CD14-positive monocyte (primary cell): Measurements from ENCODE around the gene PCGF3. TPM values are rescaled to one million over a fixed set of nuclear protein-coding genes. Genes with fewer than 3 reads are reported as not detected.

Experiments
- DNase-seq, 3 donors: peaks; one replicate each; pipeline ENCODE4 v3.0.0-alpha.2; 2011 to 2022
- H2AFZ ChIP-seq: 2 replicates; pipeline ENCODE4 v1.6.0; 2012; ENCODE audit warnings: mild to moderate bottlenecking, low read depth, low read length, inconsistent platforms; ENCODE audit not compliant: insufficient read depth, poor library complexity, severe bottlenecking
- H3K27ac ChIP-seq, 2 donors: 1 replicate in 1 of 2; 2 replicates in 1 of 2; pipeline ENCODE4 v1.5.1; 2012 to 2013; ENCODE audit warnings: low read length in 2 of 2, control low read depth in 1 of 2, inconsistent platforms in 1 of 2, low read depth in 1 of 2, mild to moderate bottlenecking in 1 of 2
- H3K27me3 ChIP-seq, 2 donors: one replicate each; pipeline versions ENCODE4 v1.6.0 to v1.6.1; 2011 to 2013; ENCODE audit warnings: low read length in 2 of 2; ENCODE audit not compliant: control insufficient read depth in 2 of 2, insufficient read depth in 2 of 2
- H3K36me3 ChIP-seq, 2 donors: replicated peaks in 1 of 2; 1 replicate in 1 of 2; 2 replicates in 1 of 2; pipeline versions ENCODE4 v1.5.1 to v1.6.1; 2012 to 2013; ENCODE audit warnings: low read length in 2 of 2, control low read depth in 1 of 2, inconsistent platforms in 1 of 2, mild to moderate bottlenecking in 1 of 2; ENCODE audit not compliant: insufficient read depth in 2 of 2, control insufficient read depth in 1 of 2
- H3K4me1 ChIP-seq, 2 donors: 1 replicate in 1 of 2; 2 replicates in 1 of 2; pipeline versions ENCODE4 v1.5.1 to v1.6.1; 2012 to 2013; ENCODE audit warnings: low read length in 2 of 2, control low read depth in 1 of 2, inconsistent platforms in 1 of 2, mild to moderate bottlenecking in 1 of 2, moderate library complexity in 1 of 2; ENCODE audit not compliant: insufficient read depth in 2 of 2, control insufficient read depth in 1 of 2
- H3K4me2 ChIP-seq: replicated peaks from 2 replicates; pipeline ENCODE3; 2012; ENCODE audit warnings: low read length, moderate library complexity, mild to moderate bottlenecking; ENCODE audit not compliant: poor library complexity, severe bottlenecking; ENCODE audit errors: extremely low read depth
- H3K4me3 ChIP-seq, 3 experiments: fragments of 200-600 bp in 1 of 3; sonication (generic) in 1 of 3; replicated peaks in 1 of 3; 1 replicate in 2 of 3; 2 replicates in 1 of 3; pipeline ENCODE4 v1.5.1; 2011 to 2013; ENCODE audit warnings: low read length in 3 of 3, mild to moderate bottlenecking in 3 of 3, control low read depth in 2 of 3, low read depth in 2 of 3, inconsistent platforms in 1 of 3, moderate library complexity in 1 of 3
- H3K79me2 ChIP-seq: 2 replicates; pipeline ENCODE4 v1.6.0; 2012; ENCODE audit warnings: mild to moderate bottlenecking, control low read depth, inconsistent platforms, low read length, moderate library complexity; ENCODE audit not compliant: insufficient read depth
- H3K9ac ChIP-seq: 2 replicates; pipeline ENCODE4 v1.6.0; 2017; ENCODE audit warnings: low read length, mild to moderate bottlenecking; ENCODE audit not compliant: insufficient read depth, poor library complexity, severe bottlenecking
- H3K9me3 ChIP-seq, 2 donors: replicated peaks in 1 of 2; 1 replicate in 1 of 2; 2 replicates in 1 of 2; pipeline versions ENCODE4 v1.5.1 to v1.6.1; 2012 to 2013; ENCODE audit warnings: low read length in 2 of 2, control low read depth in 1 of 2; ENCODE audit not compliant: control insufficient read depth in 1 of 2, insufficient read depth in 1 of 2
- H4K20me1 ChIP-seq: 2 replicates; pipeline ENCODE4 v1.6.0; 2012; ENCODE audit warnings: mild to moderate bottlenecking, low read length, control low read depth, moderate library complexity; ENCODE audit not compliant: insufficient read depth
- H3K27ac Mint-ChIP-seq, 7 donors: one replicate each; pipeline ENCODE4 v1.8.0; 2020; ENCODE audit warnings: mild to moderate bottlenecking in 7 of 7, mixed read lengths in 7 of 7, moderate library complexity in 6 of 7, inconsistent platforms in 2 of 7
- H3K27me3 Mint-ChIP-seq, 3 donors: one replicate each; pipeline ENCODE4 v1.8.0; 2021 to 2022; ENCODE audit warnings: low read depth in 3 of 3, mild to moderate bottlenecking in 3 of 3, mixed read lengths in 3 of 3, moderate library complexity in 3 of 3, inconsistent platforms in 1 of 3
- H3K36me3 Mint-ChIP-seq, 2 donors: one replicate each; pipeline ENCODE4 v1.8.0; 2020; ENCODE audit warnings: mixed read lengths in 2 of 2, inconsistent platforms in 1 of 2, mild to moderate bottlenecking in 1 of 2
- H3K4me1 Mint-ChIP-seq: one replicate; pipeline ENCODE4 v1.8.0; 2020; ENCODE audit warnings: mild to moderate bottlenecking, mixed read lengths
- H3K4me3 Mint-ChIP-seq, 2 donors: one replicate each; pipeline ENCODE4 v1.8.0; 2020; ENCODE audit warnings: mild to moderate bottlenecking in 2 of 2, mixed read lengths in 2 of 2, moderate library complexity in 1 of 2
- H3K9me3 Mint-ChIP-seq, 7 donors: one replicate each; pipeline ENCODE4 v1.8.0; 2020 to 2022; ENCODE audit warnings: mixed read lengths in 7 of 7, mild to moderate bottlenecking in 6 of 7, moderate library complexity in 6 of 7, inconsistent platforms in 2 of 7
- CTCF ChIP-seq: fragments of 200-600 bp; IDR thresholded peaks from one replicate; pipeline ENCODE4 v1.8.0; 2022; ENCODE audit warnings: antibody characterized with exemption, mild to moderate bottlenecking
- WGBS: methylation state at CpG from one replicate; pipeline ENCODE4 v1.1.5; 2013; ENCODE audit warnings: missing lambda C conversion rate; ENCODE audit not compliant: insufficient coverage; 5-methylcytosine and 5-hydroxymethylcytosine counted together
- intact Hi-C, 2 donors: fragments of 100-400 bp; cut with micrococcal nuclease; formaldehyde crosslinking; loops; one replicate each; pipeline versions ENCODE4 v1.15.0 to v1.15.1; 2023
- polyA plus RNA-seq, 3 donors: library from polyadenylated mRNA; depleted of rRNA in 1 of 3; unstranded in 2 of 3; stranded (reverse) in 1 of 3; fragments of 300-500 nt in 2 of 3; fragments of >200 nt in 1 of 3; fragmentation: Illumina TruSeq in 2 of 3; gene quantifications; 1 replicate in 2 of 3; 2 replicates in 1 of 3; pipeline ENCODE4 v1.2.3, GENCODE V29; 2012 to 2021

PCGF3 gene
- polyA plus RNA-seq, 3 donors = 7.0 to 163 (median 8.3) TPM

- no peak for TF ChIP-seq CTCF
- Mint-ChIP-seq H3K27ac (peak overlapping the region in 3 of 7 donors; percentile 8 to 48 (median 36)), H3K36me3 (peaks cover 35 to 61% of the 10 kb centered on the region in 2 donors), H3K9me3 (peaks cover 0 to 15% (median 8%) of the 10 kb centered on the region in 7 donors), H3K4me1 (peaks cover 28% of the 10 kb centered on the region), H3K27me3 (no peaks in the 10 kb centered on the region), H3K4me3 (no peak overlapping the region)
- no peak overlapping the region for H3K27ac ChIP-seq
- WGBS = 45% methylated on average over 23 of the region's 31 CpGs
- intact Hi-C loops = no loop called here
- peaks cover 0 to 5% of the 10 kb centered on the region in 2 donors for H3K9me3 ChIP-seq
- peaks cover 95% of the 10 kb centered on the region for H4K20me1 ChIP-seq
- no peak overlapping the region for H3K4me2 ChIP-seq
- H3K4me3 ChIP-seq = no peak overlapping the region
- peak overlapping the region; percentile 21 for H3K9ac ChIP-seq
- H3K27me3 ChIP-seq = no peaks in the 10 kb centered on the region
- H2AFZ ChIP-seq = no peak overlapping the region
- H3K4me1 ChIP-seq = peaks cover 0 to 12% of the 10 kb centered on the region in 2 donors
- no peak for DNase-seq
- peaks cover 13 to 38% of the 10 kb centered on the region in 2 donors for H3K36me3 ChIP-seq
- H3K79me2 ChIP-seq = peaks cover 74% of the 10 kb centered on the region
Observed at GRCh38 chr4:721261-722168, 15.9 kb downstream of the PCGF3 start.

DNA sequence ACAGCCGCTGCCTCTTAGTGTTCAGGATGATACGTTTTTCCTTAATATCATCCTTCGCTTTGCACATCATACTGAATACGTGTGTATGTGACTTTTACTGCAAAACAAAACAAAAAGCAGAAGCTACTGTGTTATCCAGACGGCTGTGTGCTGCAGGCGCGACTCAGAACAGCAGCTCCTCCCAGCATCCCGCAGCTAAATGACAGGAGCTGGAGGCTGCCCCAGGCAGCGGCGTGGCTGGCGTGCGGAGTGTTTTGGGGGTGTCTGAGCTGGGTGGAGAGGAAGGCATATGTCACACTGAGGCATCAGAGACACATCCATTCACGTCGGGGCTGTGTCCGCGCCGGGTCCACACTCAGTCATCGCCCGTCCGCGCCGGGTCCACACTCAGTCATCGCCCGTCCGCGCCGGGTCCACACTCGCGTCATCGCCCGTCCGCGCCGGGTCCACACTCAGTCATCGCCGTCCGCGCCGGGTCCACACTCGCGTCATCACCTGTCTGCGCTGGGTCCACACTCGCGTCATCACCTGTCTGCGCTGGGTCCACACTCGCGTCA is 16.6 kb downstream of the PCGF3 start:
- Histone ChIP-seq H3K36me3 (peaks cover 13 to 38% of the 10 kb centered on the region in 2 donors), H2AFZ (no peak overlapping the region), H3K27ac (no peak overlapping the region), H3K9ac (no peak overlapping the region), H3K27me3 (no peaks in the 10 kb centered on the region), H3K4me2 (no peak overlapping the region), H3K4me1 (peaks cover 0 to 17% of the 10 kb centered on the region in 2 donors), H3K79me2 (peaks cover 75% of the 10 kb centered on the region), H4K20me1 (peaks cover 98% of the 10 kb centered on the region), H3K9me3 (peaks cover 0 to 5% of the 10 kb centered on the region in 2 donors), H3K4me3 (no peak overlapping the region)
- H3K27ac Mint-ChIP-seq = no peak overlapping the region
- peaks cover 0 to 15% (median 8%) of the 10 kb centered on the region in 7 donors for H3K9me3 Mint-ChIP-seq
- no peaks in the 10 kb centered on the region for H3K27me3 Mint-ChIP-seq
- no peak for TF ChIP-seq CTCF
- 94% methylated on average over 44 of the region's 47 CpGs for WGBS
- H3K4me3 Mint-ChIP-seq = no peak overlapping the region
- DNase-seq = no peak
- peaks cover 34 to 64% of the 10 kb centered on the region in 2 donors for H3K36me3 Mint-ChIP-seq
- H3K4me1 Mint-ChIP-seq = peaks cover 33% of the 10 kb centered on the region
- intact Hi-C loops = no loop called here
